GM13977 (cell line): Measurements from ENCODE around the gene SNCB.

Source experiments
- DNase-seq: peaks from one replicate; pipeline ENCODE4 v3.0.0; 2012; ENCODE audit warnings: low spot score
- CTCF ChIP-seq: IDR thresholded peaks from 2 replicates; pipeline ENCODE4 v1.5.1; 2012; ENCODE audit warnings: mild to moderate bottlenecking, control low read depth; ENCODE audit not compliant: insufficient read depth; ENCODE audit errors: extremely low read depth, missing control alignments
- in situ Hi-C: fragments of 300-500 bp; cut with MboI; formaldehyde crosslinking; loops from one replicate; pipeline ENCODE4 v1.12.0; 2022; ENCODE audit warnings: low sequenced_read_pairs, low pct_unique_long_range_greater_than_20kb, mixed read lengths, inconsistent platforms; ENCODE audit not compliant: unreplicated experiment

Gene SNCB

GRCh38 chr5:176573564-176574296 lies 56.6 kb downstream of the SNCB start:
- peak; percentile 89 for TF ChIP-seq CTCF
- peak; percentile 92 for DNase-seq
- in situ Hi-C loops = no loop called here
